ENCODE measurements around the gene RBM10. TPM values are rescaled to one million over a fixed set of nuclear protein-coding genes. Genes with fewer than 3 reads are reported as not detected.

Gene RBM10
- total RNA-seq, 2 experiments from 2014 or later, result 44.9 to 45.6 TPM

- no peaks in the 10 kb centered on the region for H3K9me2 ChIP-seq (ENCODE audit: insufficient read depth, low read length)
- H3K4me2 ChIP-seq (ENCODE audit: low read length), result no peak overlapping the region
- ChIA-PET POLR2A (interaction anchor here (0.5 to 0.9 kb wide), 2 partner anchors 16 to 103 kb away, joined by 3 to 4 read pairs; no protein-coding TSS in a partner anchor), CTCF (ENCODE audit: unreplicated experiment) (no interaction called here)
- H3K4me1 ChIP-seq (ENCODE audit: insufficient read depth, low read length, poor library complexity, severe bottlenecking), result peaks cover 7% of the 10 kb centered on the region
- no peak for TF ChIP-seq EZH2phosphoT487 (IDR thresholded peaks at IDR 0.05; ENCODE audit: borderline replicate concordance, low read depth, low read length)
- TF ChIP-seq, protein P1, sequence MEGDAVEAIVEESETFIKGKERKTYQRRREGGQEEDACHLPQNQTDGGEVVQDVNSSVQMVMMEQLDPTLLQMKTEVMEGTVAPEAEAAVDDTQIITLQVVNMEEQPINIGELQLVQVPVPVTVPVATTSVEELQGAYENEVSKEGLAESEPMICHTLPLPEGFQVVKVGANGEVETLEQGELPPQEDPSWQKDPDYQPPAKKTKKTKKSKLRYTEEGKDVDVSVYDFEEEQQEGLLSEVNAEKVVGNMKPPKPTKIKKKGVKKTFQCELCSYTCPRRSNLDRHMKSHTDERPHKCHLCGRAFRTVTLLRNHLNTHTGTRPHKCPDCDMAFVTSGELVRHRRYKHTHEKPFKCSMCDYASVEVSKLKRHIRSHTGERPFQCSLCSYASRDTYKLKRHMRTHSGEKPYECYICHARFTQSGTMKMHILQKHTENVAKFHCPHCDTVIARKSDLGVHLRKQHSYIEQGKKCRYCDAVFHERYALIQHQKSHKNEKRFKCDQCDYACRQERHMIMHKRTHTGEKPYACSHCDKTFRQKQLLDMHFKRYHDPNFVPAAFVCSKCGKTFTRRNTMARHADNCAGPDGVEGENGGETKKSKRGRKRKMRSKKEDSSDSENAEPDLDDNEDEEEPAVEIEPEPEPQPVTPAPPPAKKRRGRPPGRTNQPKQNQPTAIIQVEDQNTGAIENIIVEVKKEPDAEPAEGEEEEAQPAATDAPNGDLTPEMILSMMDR (conservative IDR thresholded peaks at IDR 0.05; ENCODE audit: low read length), result no peak
- DNase-seq (ENCODE audit: low spot score), result no peak
- H3K27ac ChIP-seq (ENCODE audit: low read depth, low read length, poor library complexity, severe bottlenecking), result no peak overlapping the region
- H4K20me1 ChIP-seq (ENCODE audit: insufficient read depth, low read length), result no peaks in the 10 kb centered on the region
- intact Hi-C loops (cut with micrococcal nuclease; ENCODE audit: unreplicated experiment), result no loop called here
- BruUV-seq (replicated peaks), result no TSS peak
- no peak overlapping the region for H3K4me3 ChIP-seq (ENCODE audit: low read depth, low read length, poor library complexity, severe bottlenecking)
- H2AFZ ChIP-seq (ENCODE audit: low read length), result no peak overlapping the region
- no peaks in the 10 kb centered on the region for H3K9me3 ChIP-seq (ENCODE audit: low read length)
- H3K36me3 ChIP-seq (ENCODE audit: insufficient read depth, low read length), result peaks cover 96% of the 10 kb centered on the region
- peaks cover 17% of the 10 kb centered on the region for H3K79me2 ChIP-seq (ENCODE audit: insufficient read depth, low read depth, low read length)
These were observed 56.4 kb downstream of the RBM10 start for GRCh38 chrX:47201345-47201944.

- ChIA-PET CTCF (ENCODE audit: unreplicated experiment) (no interaction called here), POLR2A (interaction anchor here (0.9 kb wide), 1 partner anchor 16 kb away, joined by 3 read pairs; no protein-coding TSS in a partner anchor)
- no peaks in the 10 kb centered on the region for H3K4me1 ChIP-seq (ENCODE audit: insufficient read depth, low read length, poor library complexity, severe bottlenecking)
- DNase-seq (ENCODE audit: low spot score), result no peak
- H4K20me1 ChIP-seq (ENCODE audit: insufficient read depth, low read length), result no peaks in the 10 kb centered on the region
- H3K9me2 ChIP-seq (ENCODE audit: insufficient read depth, low read length), result no peaks in the 10 kb centered on the region
- TF ChIP-seq EZH2phosphoT487 (IDR thresholded peaks at IDR 0.05; ENCODE audit: borderline replicate concordance, low read depth, low read length), result no peak
- TF ChIP-seq, protein P1 (conservative IDR thresholded peaks at IDR 0.05; ENCODE audit: low read length), result no peak
- no peak overlapping the region for H3K27ac ChIP-seq (ENCODE audit: low read depth, low read length, poor library complexity, severe bottlenecking)
- no peak overlapping the region for H2AFZ ChIP-seq (ENCODE audit: low read length)
- peaks cover 9% of the 10 kb centered on the region; the same call in 1 of the 2 replicates for H3K79me2 ChIP-seq (ENCODE audit: insufficient read depth, low read depth, low read length)
- no peak overlapping the region for H3K4me2 ChIP-seq (ENCODE audit: low read length)
- no peak overlapping the region for H3K4me3 ChIP-seq (ENCODE audit: low read depth, low read length, poor library complexity, severe bottlenecking)
- intact Hi-C loops (cut with micrococcal nuclease; ENCODE audit: unreplicated experiment), result no loop called here
- no TSS peak for BruUV-seq (replicated peaks)
- no peaks in the 10 kb centered on the region for H3K9me3 ChIP-seq (ENCODE audit: low read length)
- H3K36me3 ChIP-seq (ENCODE audit: insufficient read depth, low read length), result peaks cover 96% of the 10 kb centered on the region
These were observed 57.3 kb downstream of the RBM10 start for GRCh38 chrX:47202316-47202715.

DNA sequence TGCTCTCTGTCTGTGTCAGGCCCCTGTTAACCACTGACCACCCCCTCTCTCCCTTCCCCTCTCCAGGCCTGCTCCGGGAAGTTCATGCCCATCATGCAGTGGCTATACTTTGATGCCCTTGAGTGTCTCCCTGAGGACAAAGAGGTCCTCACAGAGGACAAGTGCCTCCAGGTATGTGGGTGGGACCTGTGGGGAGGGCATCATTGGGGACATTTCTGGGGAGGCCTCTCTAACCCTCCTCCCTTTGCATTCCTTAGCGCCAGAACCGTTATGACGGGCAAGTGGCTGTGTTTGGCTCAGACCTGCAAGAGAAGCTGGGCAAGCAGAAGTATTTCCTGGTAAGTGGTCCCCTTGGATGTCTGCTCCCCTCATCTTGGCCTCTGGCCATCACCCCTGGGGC lies 57.9 kb downstream of the RBM10 start:
- POLR2A ChIA-PET, result no interaction called here

More for the DNA sequence above, 57.9 kb downstream of the RBM10 start:
- no peaks in the 10 kb centered on the region for H4K20me1 ChIP-seq (ENCODE audit: insufficient read depth, low read length)
- TF ChIP-seq, protein P1 (conservative IDR thresholded peaks at IDR 0.05; ENCODE audit: low read length), result no peak
- no peak for TF ChIP-seq EZH2phosphoT487 (IDR thresholded peaks at IDR 0.05; ENCODE audit: borderline replicate concordance, low read depth, low read length)
- TSS peak; percentile 46 for BruUV-seq (replicated peaks)
- intact Hi-C loops (cut with micrococcal nuclease; ENCODE audit: unreplicated experiment), result no loop called here
- H3K9me3 ChIP-seq (ENCODE audit: low read length), result no peaks in the 10 kb centered on the region
- H2AFZ ChIP-seq (ENCODE audit: low read length), result no peak overlapping the region
- CTCF ChIA-PET (ENCODE audit: unreplicated experiment), result no interaction called here
- H3K4me3 ChIP-seq (ENCODE audit: low read depth, low read length, poor library complexity, severe bottlenecking), result no peak overlapping the region
- no peaks in the 10 kb centered on the region for H3K9me2 ChIP-seq (ENCODE audit: insufficient read depth, low read length)
- H3K79me2 ChIP-seq (ENCODE audit: insufficient read depth, low read depth, low read length), result peaks cover 3% of the 10 kb centered on the region; the same call in 1 of the 2 replicates
- H3K27ac ChIP-seq (ENCODE audit: low read depth, low read length, poor library complexity, severe bottlenecking), result no peak overlapping the region
- DNase-seq (ENCODE audit: low spot score), result no peak
- H3K4me2 ChIP-seq (ENCODE audit: low read length), result no peak overlapping the region
- peaks cover 96% of the 10 kb centered on the region for H3K36me3 ChIP-seq (ENCODE audit: insufficient read depth, low read length)
- no peaks in the 10 kb centered on the region for H3K4me1 ChIP-seq (ENCODE audit: insufficient read depth, low read length, poor library complexity, severe bottlenecking)
